Upper lobe of left lung (tissue), 4 donors: ENCODE data around the gene ARHGAP23.

Source experiments
- EP300 ChIP-seq, 4 donors: sonication (generic); formaldehyde crosslinking; IDR thresholded peaks; one replicate each; pipeline ENCODE4 v1.5.1; 2017; ENCODE audit warnings: antibody characterized with exemption in 4 of 4, control low read depth in 2 of 4
- POLR2A ChIP-seq, 4 donors: fragments of 450-650 bp; IDR thresholded peaks; one replicate each; pipeline ENCODE4 v1.5.1; 2016 to 2017; ENCODE audit warnings: antibody characterized with exemption in 4 of 4, mild to moderate bottlenecking in 2 of 4
- POLR2AphosphoS5 ChIP-seq, 2 donors: sonication (generic); formaldehyde crosslinking; IDR thresholded peaks; one replicate each; pipeline ENCODE4 v1.5.1; 2017; ENCODE audit warnings: antibody characterized with exemption in 2 of 2
- TF ChIP-seq, protein P1 (sequence below), 6 experiments: fragments of 450-650 bp in 4 of 6; fragments of 200-600 bp in 2 of 6; sonication (generic) in 2 of 6; IDR thresholded peaks; one replicate each; pipeline ENCODE4 v1.5.1; 2016 to 2019; ENCODE audit warnings: antibody characterized with exemption in 6 of 6

DNA sequence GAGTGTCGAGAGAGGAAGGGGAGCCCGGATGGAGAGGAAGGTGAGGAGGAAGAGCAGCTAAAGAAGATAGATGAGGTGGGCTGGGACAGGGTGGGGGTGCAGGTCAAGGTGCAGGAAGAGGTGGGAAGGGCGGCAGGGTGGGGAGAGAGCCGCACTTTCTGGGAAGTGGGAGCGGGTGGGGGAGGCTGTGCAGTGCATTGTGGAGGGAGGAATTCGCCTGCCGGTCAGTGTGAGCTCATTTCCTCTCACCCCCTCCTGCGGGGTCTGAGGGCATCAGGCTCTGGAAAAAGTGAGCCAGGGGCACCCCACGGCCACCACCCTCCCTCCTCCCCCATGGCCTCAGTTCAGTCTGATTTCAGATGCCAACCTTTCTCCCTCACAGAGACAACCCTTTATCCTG, 2.5 kb upstream of the ARHGAP23 start:
- TF ChIP-seq, protein P1, sequence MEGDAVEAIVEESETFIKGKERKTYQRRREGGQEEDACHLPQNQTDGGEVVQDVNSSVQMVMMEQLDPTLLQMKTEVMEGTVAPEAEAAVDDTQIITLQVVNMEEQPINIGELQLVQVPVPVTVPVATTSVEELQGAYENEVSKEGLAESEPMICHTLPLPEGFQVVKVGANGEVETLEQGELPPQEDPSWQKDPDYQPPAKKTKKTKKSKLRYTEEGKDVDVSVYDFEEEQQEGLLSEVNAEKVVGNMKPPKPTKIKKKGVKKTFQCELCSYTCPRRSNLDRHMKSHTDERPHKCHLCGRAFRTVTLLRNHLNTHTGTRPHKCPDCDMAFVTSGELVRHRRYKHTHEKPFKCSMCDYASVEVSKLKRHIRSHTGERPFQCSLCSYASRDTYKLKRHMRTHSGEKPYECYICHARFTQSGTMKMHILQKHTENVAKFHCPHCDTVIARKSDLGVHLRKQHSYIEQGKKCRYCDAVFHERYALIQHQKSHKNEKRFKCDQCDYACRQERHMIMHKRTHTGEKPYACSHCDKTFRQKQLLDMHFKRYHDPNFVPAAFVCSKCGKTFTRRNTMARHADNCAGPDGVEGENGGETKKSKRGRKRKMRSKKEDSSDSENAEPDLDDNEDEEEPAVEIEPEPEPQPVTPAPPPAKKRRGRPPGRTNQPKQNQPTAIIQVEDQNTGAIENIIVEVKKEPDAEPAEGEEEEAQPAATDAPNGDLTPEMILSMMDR (IDR thresholded peaks at IDR 0.05): no peak
- TF ChIP-seq EP300 (IDR thresholded peaks at IDR 0.05) (peak in 2 of 4 donors; percentile 31), POLR2A (IDR thresholded peaks at IDR 0.05) (no peak), POLR2AphosphoS5 (IDR thresholded peaks at IDR 0.05) (peak; percentile 41 to 45)
